CD1c-positive myeloid dendritic cell (primary cell): Measurements from ENCODE around the gene VPS8.

Experiments
- DNase-seq: peaks from one replicate; pipeline ENCODE4 v3.0.0-alpha.2; 2016; ENCODE audit errors: extremely low spot score

Gene VPS8

GRCh38 chr3:184784731-184785500, 27.1 kb upstream of the VPS8 start:
- DNase-seq: no peak

GRCh38 chr3:184785890-184786279, 26.1 kb upstream of the VPS8 start:
- DNase-seq: peak; percentile 48

GRCh38 chr3:184786280-184786941, 25.6 kb upstream of the VPS8 start:
- DNase-seq: peak; percentile 74

GRCh38 chr3:184788751-184789150, 23.2 kb upstream of the VPS8 start:
- DNase-seq: no peak

GRCh38 chr3:184789314-184789998, 22.5 kb upstream of the VPS8 start:
- no peak for DNase-seq

GRCh38 chr3:184791171-184791570, 20.8 kb upstream of the VPS8 start:
- DNase-seq: no peak

GRCh38 chr3:184795522-184796190, 16.3 kb upstream of the VPS8 start:
- DNase-seq: no peak

- DNase-seq: no peak
Measured at GRCh38 chr3:184796551-184796950, 15.4 kb upstream of the VPS8 start.

- no peak for DNase-seq
Measured at GRCh38 chr3:184796954-184797353, 15.0 kb upstream of the VPS8 start.

- no peak for DNase-seq
Measured at GRCh38 chr3:184798120-184798519, 13.8 kb upstream of the VPS8 start.

GRCh38 chr3:184800349-184800930, 11.5 kb upstream of the VPS8 start:
- no peak for DNase-seq

- no peak for DNase-seq
Measured at GRCh38 chr3:184801241-184801785, 10.7 kb upstream of the VPS8 start.

- no peak for DNase-seq
Measured at GRCh38 chr3:184802150-184802549, 9.8 kb upstream of the VPS8 start.

GRCh38 chr3:184804801-184805200, 7.2 kb upstream of the VPS8 start:
- DNase-seq: peak; percentile 39

- peak; percentile 85 for DNase-seq
Measured at GRCh38 chr3:184805351-184806038, 6.5 kb upstream of the VPS8 start.

- DNase-seq: no peak
Measured at GRCh38 chr3:184806567-184807271, 5.2 kb upstream of the VPS8 start.

- DNase-seq: no peak
Measured at GRCh38 chr3:184807549-184807948, 4.4 kb upstream of the VPS8 start.

- no peak for DNase-seq
Measured at GRCh38 chr3:184808021-184808420, 3.9 kb upstream of the VPS8 start.

GRCh38 chr3:184810146-184810545, 1.8 kb upstream of the VPS8 start:
- no peak for DNase-seq

- DNase-seq: no peak
Measured at GRCh38 chr3:184811034-184811433, 932 bp upstream of the VPS8 start.

GRCh38 chr3:184811663-184811998, 335 bp upstream of the VPS8 start:
- no peak for DNase-seq
